GM23338 (cell line): ENCODE measurements around the gene TMEM44. TPM values are rescaled to one million over a fixed set of nuclear protein-coding genes. Genes with fewer than 3 reads are reported as not detected.

ENCODE experiments used
- ATAC-seq: fragments of 200-7000 bp; cut with Tn5 transposase; 3 replicates; pipeline ENCODE4 v1.9.1; 2020
- DNase-seq: peaks from one replicate; pipeline ENCODE4 v3.0.0-alpha.2; 2015; ENCODE audit warnings: low spot score
- H2AFZ ChIP-seq: fragments of 200-600 bp; sonication (generic); 2 replicates; pipeline ENCODE4 v1.8.0; 2016; ENCODE audit warnings: antibody characterized with exemption, mild to moderate bottlenecking, moderate library complexity
- H3F3A ChIP-seq: fragments of 200-600 bp; sonication (generic); replicated peaks from 2 replicates; pipeline ENCODE4 v1.8.0; 2017; ENCODE audit warnings: antibody characterized with exemption, mixed run types, low read depth
- H3K27ac ChIP-seq: fragments of 200-600 bp; sonication (generic); 2 replicates; pipeline ENCODE4 v1.6.1; 2016; ENCODE audit warnings: low read depth
- H3K27me3 ChIP-seq: fragments of 200-600 bp; sonication (generic); 2 replicates; pipeline ENCODE4 v1.8.0; 2016; ENCODE audit warnings: mild to moderate bottlenecking, mixed run types, moderate library complexity; ENCODE audit not compliant: insufficient read depth
- H3K36me3 ChIP-seq: fragments of 200-600 bp; sonication (generic); 2 replicates; pipeline ENCODE4 v1.8.0; 2016; ENCODE audit warnings: mild to moderate bottlenecking; ENCODE audit not compliant: insufficient read depth
- H3K4me1 ChIP-seq: fragments of 200-600 bp; sonication (generic); 2 replicates; pipeline ENCODE4 v1.8.0; 2016; ENCODE audit warnings: mild to moderate bottlenecking, moderate library complexity; ENCODE audit not compliant: insufficient read depth
- H3K4me2 ChIP-seq: fragments of 200-600 bp; sonication (generic); 2 replicates; pipeline ENCODE4 v1.7.1; 2017; ENCODE audit warnings: mixed run types
- H3K4me3 ChIP-seq: fragments of 200-600 bp; sonication (generic); 2 replicates; pipeline ENCODE4 v1.6.1; 2016; ENCODE audit warnings: mixed run types
- H3K79me2 ChIP-seq: fragments of 200-600 bp; sonication (generic); replicated peaks from 2 replicates; pipeline ENCODE4 v1.8.0; 2017; ENCODE audit warnings: mild to moderate bottlenecking; ENCODE audit not compliant: insufficient read depth
- H3K9me2 ChIP-seq: fragments of 200-600 bp; sonication (generic); 2 replicates; pipeline ENCODE4 v1.8.0; 2017; ENCODE audit not compliant: insufficient read depth
- H4K20me1 ChIP-seq: fragments of 200-600 bp; sonication (generic); replicated peaks from 2 replicates; pipeline ENCODE4 v1.8.0; 2017; ENCODE audit warnings: mild to moderate bottlenecking; ENCODE audit not compliant: insufficient read depth
- H3K27ac Mint-ChIP-seq: 2 replicates; pipeline ENCODE4 v1.8.0; 2020; ENCODE audit warnings: inconsistent platforms, mild to moderate bottlenecking, moderate library complexity, mixed read lengths
- H3K27me3 Mint-ChIP-seq: 3 replicates; pipeline ENCODE4 v1.8.0; 2022; ENCODE audit warnings: low read depth, mild to moderate bottlenecking, moderate library complexity, mixed read lengths, inconsistent platforms; ENCODE audit not compliant: insufficient read depth, poor library complexity
- H3K36me3 Mint-ChIP-seq: 3 replicates; pipeline ENCODE4 v1.8.0; 2021; ENCODE audit warnings: low read depth, mild to moderate bottlenecking, inconsistent platforms, moderate library complexity, mixed read lengths
- H3K4me1 Mint-ChIP-seq: 3 replicates; pipeline ENCODE4 v1.8.0; 2020; ENCODE audit warnings: mild to moderate bottlenecking, inconsistent platforms, mixed read lengths
- H3K4me3 Mint-ChIP-seq: 3 replicates; pipeline ENCODE4 v1.8.0; 2021; ENCODE audit warnings: moderate library complexity, mild to moderate bottlenecking, inconsistent platforms, mixed read lengths
- H3K9me3 Mint-ChIP-seq: 3 replicates; pipeline ENCODE4 v1.8.0; 2020; ENCODE audit warnings: moderate library complexity, mild to moderate bottlenecking, inconsistent platforms, mixed read lengths
- CREB1 ChIP-seq: fragments of 250-450 bp; sonication (Bioruptor Pico); IDR thresholded peaks from 2 replicates; pipeline ENCODE4 v1.5.0; 2020; ENCODE audit warnings: low read depth, mild to moderate bottlenecking, moderate library complexity
- CTCF ChIP-seq, 2 experiments: fragments of 200-600 bp in 1 of 2; sonication (generic) in 1 of 2; conservative IDR thresholded peaks; 2 replicates each; pipeline versions ENCODE4 v1.5.1 to v1.6.1; 2016 to 2017; ENCODE audit warnings: antibody characterized with exemption in 2 of 2, low read depth in 2 of 2, mild to moderate bottlenecking in 2 of 2, moderate library complexity in 1 of 2
- ETS1 ChIP-seq: IDR thresholded peaks from 2 replicates; pipeline ENCODE4 v1.6.1; 2016; ENCODE audit warnings: antibody characterized with exemption
- EZH2 ChIP-seq: fragments of 200-600 bp; sonication (generic); IDR thresholded peaks from one replicate; pipeline ENCODE4 v1.8.0; 2017; ENCODE audit warnings: antibody characterized with exemption, mild to moderate bottlenecking, low read depth; ENCODE audit not compliant: unreplicated experiment
- EZH2phosphoT487 ChIP-seq: fragments of 200-600 bp; sonication (generic); IDR thresholded peaks from one replicate; pipeline ENCODE4 v1.8.1; 2018; ENCODE audit warnings: antibody characterized with exemption; ENCODE audit not compliant: unreplicated experiment
- JUNB ChIP-seq: IDR thresholded peaks from one replicate; pipeline ENCODE4 v1.6.1; 2016; ENCODE audit warnings: antibody characterized with exemption; ENCODE audit not compliant: unreplicated experiment
- NANOG ChIP-seq: IDR thresholded peaks from 2 replicates; pipeline ENCODE4 v1.6.1; 2016; ENCODE audit warnings: antibody characterized with exemption, borderline replicate concordance
- POLR2AphosphoS5 ChIP-seq: IDR thresholded peaks from 2 replicates; pipeline ENCODE4 v1.6.1; 2016; ENCODE audit warnings: antibody characterized with exemption, low read depth
- REST ChIP-seq: IDR thresholded peaks from one replicate; pipeline ENCODE4 v1.6.1; 2018; ENCODE audit warnings: antibody characterized with exemption; ENCODE audit not compliant: unreplicated experiment
- STAT1 ChIP-seq: IDR thresholded peaks from one replicate; pipeline ENCODE4 v1.6.1; 2016; ENCODE audit warnings: antibody characterized with exemption; ENCODE audit not compliant: unreplicated experiment
- ZNF114 ChIP-seq: fragments of 250-450 bp; sonication (Bioruptor Pico); IDR thresholded peaks from 2 replicates; pipeline ENCODE4 v1.5.0; 2020; ENCODE audit warnings: mild to moderate bottlenecking, moderate library complexity
- ZNF331 ChIP-seq: fragments of 250-450 bp; sonication (Bioruptor Pico); IDR thresholded peaks from 2 replicates; pipeline ENCODE4 v1.5.0; 2020; ENCODE audit warnings: low read depth, mild to moderate bottlenecking, moderate library complexity
- ZNF462 ChIP-seq: fragments of 250-450 bp; sonication (Bioruptor Pico); IDR thresholded peaks from 2 replicates; pipeline ENCODE4 v1.5.0; 2020; ENCODE audit warnings: mild to moderate bottlenecking, moderate library complexity
- polyA plus RNA-seq: library from polyadenylated mRNA; unstranded; fragments of >200 nt; fragmentation: Nextera tagmentation; extraction: Ambion mirVana; gene quantifications from 2 replicates; pipeline ENCODE4 v1.2.1, GENCODE V29; 2016
- total RNA-seq: library from RNA; depleted of rRNA; stranded (reverse); fragments of >200 nt; shearing (Covaris generic); gene quantifications from 2 replicates; pipeline ENCODE4 v1.2.3, GENCODE V29; 2014

Gene TMEM44
- total and polyA plus RNA-seq, 2 experiments from 2014 or later = 10.0 to 10.5 TPM

- Histone ChIP-seq H3K4me1 (peaks cover 4% of the 10 kb centered on the region; the same call in 1 of the 2 replicates), H2AFZ (0 out of 2 replicates have a peak overlapping the region, but pooled peaks have one; percentile 28), H3K27ac (no peak overlapping the region), H4K20me1 (no peaks in the 10 kb centered on the region), H3K9me2 (no peaks in the 10 kb centered on the region), H3K27me3 (0 out of 2 replicates have a peak, but pooled peaks cover 3% of the 10 kb centered on the region), H3K4me2 (no peak overlapping the region), H3K4me3 (no peak overlapping the region), H3K36me3 (no peaks in the 10 kb centered on the region), H3K79me2 (no peaks in the 10 kb centered on the region), H3F3A (no peaks in the 10 kb centered on the region)
- H3K4me3 Mint-ChIP-seq = no peak overlapping the region
- peaks cover 2% of the 10 kb centered on the region; the same call in 1 of the 3 replicates for H3K4me1 Mint-ChIP-seq
- H3K36me3 Mint-ChIP-seq = no peaks in the 10 kb centered on the region
- no peak for TF ChIP-seq ZNF331
- TF ChIP-seq ZNF114 (CRISPR knock-in tag) = no peak
- no peak for TF ChIP-seq ZNF462 (CRISPR knock-in tag)
- TF ChIP-seq NANOG = no peak
- no peak for TF ChIP-seq CREB1 (CRISPR knock-in tag)
- TF ChIP-seq EZH2 = no peak
- TF ChIP-seq CTCF (conservative IDR thresholded peaks at IDR 0.05; ENCODE audit: low read depth in 2 of 2) = no peak
- no peak for TF ChIP-seq EZH2phosphoT487
- no peak for TF ChIP-seq STAT1
- TF ChIP-seq ETS1 = no peak
- no peak for TF ChIP-seq POLR2AphosphoS5
- TF ChIP-seq REST = no peak
- no peak for TF ChIP-seq JUNB
- no peak for ATAC-seq
- H3K9me3 Mint-ChIP-seq = no peaks in the 10 kb centered on the region
- no peak for DNase-seq
- H3K27me3 Mint-ChIP-seq = peaks cover 2% of the 10 kb centered on the region
- H3K27ac Mint-ChIP-seq = no peak overlapping the region
Measured at GRCh38 chr3:194569252-194569651, 64.0 kb downstream of the TMEM44 start.
